Central memory CD8-positive, alpha-beta T cell (primary cell): ENCODE measurements around the gene PDE6G.

Source experiments
- ATAC-seq: fragments of 150-1000 bp; cut with Tn5 transposase; replicated peaks from 2 replicates; pipeline ENCODE4 v1.10.0; 2022; ENCODE audit warnings: mild to moderate bottlenecking, moderate FRiP score, moderate number of reproducible peaks; ENCODE audit not compliant: poor library complexity, severe bottlenecking; ENCODE audit errors: extremely low read depth
- DNase-seq, 2 donors: peaks; one replicate each; pipeline ENCODE4 v3.0.0; 2021; ENCODE audit warnings: low spot score in 2 of 2
- H3K27ac Mint-ChIP-seq: one replicate; pipeline ENCODE4 v1.8.0; 2022; ENCODE audit warnings: low read depth, mild to moderate bottlenecking, moderate library complexity, mixed read lengths
- H3K27me3 Mint-ChIP-seq: one replicate; pipeline ENCODE4 v1.8.0; 2022; ENCODE audit warnings: mixed read lengths
- H3K36me3 Mint-ChIP-seq: one replicate; pipeline ENCODE4 v1.8.0; 2022; ENCODE audit warnings: mild to moderate bottlenecking, moderate library complexity, mixed read lengths; ENCODE audit not compliant: insufficient read depth
- H3K4me1 Mint-ChIP-seq: one replicate; pipeline ENCODE4 v1.8.0; 2022; ENCODE audit warnings: mixed read lengths
- H3K4me3 Mint-ChIP-seq: one replicate; pipeline ENCODE4 v1.8.0; 2022; ENCODE audit warnings: mild to moderate bottlenecking, moderate library complexity, mixed read lengths
- H3K9me3 Mint-ChIP-seq: one replicate; pipeline ENCODE4 v1.8.0; 2022; ENCODE audit warnings: mixed read lengths

Gene PDE6G

DNA sequence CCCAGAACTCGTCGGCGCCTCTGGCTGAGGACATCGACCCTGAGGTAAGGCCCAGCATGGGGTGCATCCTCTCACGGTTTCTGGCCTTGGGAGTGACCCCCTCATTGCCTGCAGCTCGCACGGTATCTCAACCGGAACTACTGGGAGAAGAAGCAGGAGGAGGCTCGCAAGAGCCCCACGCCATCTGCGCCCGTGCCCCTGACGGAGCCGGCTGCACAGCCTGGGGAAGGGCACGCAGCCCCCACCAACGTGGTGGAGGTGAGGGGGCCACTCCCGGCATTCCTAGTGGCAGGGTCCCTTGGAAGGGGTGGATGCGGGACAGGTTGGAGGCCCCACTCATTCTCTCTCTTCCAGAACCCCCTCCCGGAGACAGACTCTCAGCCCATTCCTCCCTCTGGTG lies 38.5 kb upstream of the PDE6G start:
- H3K36me3 Mint-ChIP-seq = peaks cover 24% of the 10 kb centered on the region
- H3K27me3 Mint-ChIP-seq = no peaks in the 10 kb centered on the region
- no peak for ATAC-seq
- H3K27ac Mint-ChIP-seq = no peak overlapping the region
- DNase-seq = no peak
- no peak overlapping the region for H3K4me3 Mint-ChIP-seq
- H3K4me1 Mint-ChIP-seq = peaks cover 4% of the 10 kb centered on the region
- H3K9me3 Mint-ChIP-seq = no peaks in the 10 kb centered on the region

DNA sequence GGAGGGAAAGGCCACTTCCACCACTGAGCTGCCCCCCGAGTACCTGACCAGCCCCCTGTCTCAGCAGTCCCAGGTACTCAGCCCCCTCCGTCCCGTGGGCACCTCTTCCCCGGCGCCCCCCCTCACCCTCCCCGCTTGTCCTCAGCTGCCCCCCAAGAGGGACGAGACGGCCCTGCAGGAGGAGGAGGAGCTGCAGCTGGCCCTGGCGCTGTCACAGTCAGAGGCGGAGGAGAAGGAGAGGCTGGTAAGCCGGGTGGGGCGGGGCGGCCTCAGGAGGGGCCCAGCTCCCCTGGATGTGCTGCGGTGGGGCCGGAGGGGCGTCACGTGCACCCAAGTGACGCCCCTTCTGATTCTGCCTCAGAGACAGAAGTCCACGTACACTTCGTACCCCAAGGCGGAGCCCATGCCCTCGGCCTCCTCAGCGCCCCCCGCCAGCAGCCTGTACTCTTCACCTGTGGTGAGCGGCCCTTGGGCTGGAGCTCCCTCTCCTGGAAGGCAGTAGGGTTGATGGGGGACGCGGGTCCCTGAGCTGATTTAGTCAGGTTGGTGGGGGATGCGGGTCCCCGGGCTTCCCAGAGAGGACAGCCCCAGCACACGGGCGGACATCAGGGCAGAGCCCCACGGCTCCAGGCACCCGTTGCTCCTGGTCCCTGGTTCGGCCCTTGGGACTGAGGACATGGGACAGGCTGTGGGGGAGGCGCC lies 37.3 kb upstream of the PDE6G start:
- Mint-ChIP-seq H3K4me3 (no peak overlapping the region), H3K4me1 (peaks cover 15% of the 10 kb centered on the region), H3K27ac (no peak overlapping the region), H3K36me3 (peaks cover 25% of the 10 kb centered on the region), H3K9me3 (no peaks in the 10 kb centered on the region), H3K27me3 (no peaks in the 10 kb centered on the region)
- ATAC-seq (no peak), DNase-seq (no peak)

DNA sequence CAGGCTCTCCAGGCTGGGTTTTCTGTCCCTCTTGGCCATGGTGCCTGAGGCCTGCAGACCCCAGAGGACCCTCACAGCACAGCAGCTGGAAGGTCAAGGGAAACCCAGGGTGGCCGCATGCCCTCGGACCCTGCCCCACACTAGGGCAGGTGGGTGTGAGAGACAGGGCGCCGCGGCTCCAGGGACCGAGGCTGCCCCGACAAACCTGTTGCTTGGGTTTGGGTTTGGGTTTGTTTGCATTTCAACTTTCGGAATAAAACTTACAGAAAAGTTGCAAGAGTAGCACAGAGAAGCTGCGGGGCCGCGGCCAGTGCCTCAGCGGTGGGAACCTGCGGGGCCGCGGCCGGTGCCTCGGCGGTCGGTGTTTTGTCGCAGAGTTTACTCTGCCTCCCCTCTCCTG lies 35.3 kb upstream of the PDE6G start:
- Mint-ChIP-seq H3K9me3 (no peaks in the 10 kb centered on the region), H3K4me3 (no peak overlapping the region), H3K36me3 (peaks cover 23% of the 10 kb centered on the region), H3K27me3 (no peaks in the 10 kb centered on the region), H3K4me1 (peaks cover 22% of the 10 kb centered on the region), H3K27ac (no peak overlapping the region)
- no peak for ATAC-seq
- no peak for DNase-seq

DNA sequence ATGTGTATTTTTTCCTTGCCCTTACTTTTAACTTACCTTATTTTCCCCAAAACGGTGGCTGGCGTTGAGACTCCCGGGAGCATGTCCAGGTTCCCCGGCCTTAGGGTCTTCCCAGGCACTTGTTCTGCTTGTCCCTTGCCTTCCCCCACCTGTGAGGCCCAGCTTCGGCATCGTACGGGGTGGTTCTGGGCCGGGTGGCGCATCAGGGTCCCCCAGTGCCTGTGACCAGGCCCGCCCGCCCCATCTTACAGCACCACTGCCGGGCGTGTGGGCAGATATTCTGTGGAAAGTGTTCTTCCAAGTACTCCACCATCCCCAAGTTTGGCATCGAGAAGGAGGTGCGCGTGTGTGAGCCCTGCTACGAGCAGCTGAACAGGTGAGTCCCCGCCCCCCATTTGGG lies 34.9 kb upstream of the PDE6G start:
- DNase-seq (no peak), ATAC-seq (no peak)
- Mint-ChIP-seq H3K9me3 (no peaks in the 10 kb centered on the region), H3K4me3 (no peak overlapping the region), H3K27ac (no peak overlapping the region), H3K36me3 (peaks cover 25% of the 10 kb centered on the region), H3K4me1 (peaks cover 25% of the 10 kb centered on the region), H3K27me3 (no peaks in the 10 kb centered on the region)

DNA sequence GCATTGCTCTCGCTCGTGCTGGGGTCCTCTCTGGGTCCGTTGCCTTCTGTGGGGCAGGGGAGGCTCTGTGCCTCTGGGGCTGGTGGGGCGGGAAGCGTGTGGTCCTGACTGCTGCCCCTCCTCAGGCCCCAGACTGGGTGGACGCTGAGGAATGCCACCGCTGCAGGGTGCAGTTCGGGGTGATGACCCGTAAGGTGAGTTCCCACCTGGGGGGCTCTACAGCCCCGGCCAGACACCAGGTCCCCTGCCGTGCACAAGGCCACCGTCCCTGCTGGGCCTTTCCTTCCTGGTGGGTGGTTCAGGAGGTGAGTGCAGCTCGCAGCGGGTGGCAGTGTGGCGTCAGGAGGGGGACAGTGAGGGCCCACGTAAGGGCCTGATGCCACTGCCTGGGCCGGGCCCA lies 34.2 kb upstream of the PDE6G start:
- peaks cover 28% of the 10 kb centered on the region for H3K4me1 Mint-ChIP-seq
- no peak overlapping the region for H3K4me3 Mint-ChIP-seq
- no peaks in the 10 kb centered on the region for H3K9me3 Mint-ChIP-seq
- DNase-seq (no peak), ATAC-seq (no peak)
- no peaks in the 10 kb centered on the region for H3K27me3 Mint-ChIP-seq
- no peak overlapping the region for H3K27ac Mint-ChIP-seq
- peaks cover 26% of the 10 kb centered on the region for H3K36me3 Mint-ChIP-seq

DNA sequence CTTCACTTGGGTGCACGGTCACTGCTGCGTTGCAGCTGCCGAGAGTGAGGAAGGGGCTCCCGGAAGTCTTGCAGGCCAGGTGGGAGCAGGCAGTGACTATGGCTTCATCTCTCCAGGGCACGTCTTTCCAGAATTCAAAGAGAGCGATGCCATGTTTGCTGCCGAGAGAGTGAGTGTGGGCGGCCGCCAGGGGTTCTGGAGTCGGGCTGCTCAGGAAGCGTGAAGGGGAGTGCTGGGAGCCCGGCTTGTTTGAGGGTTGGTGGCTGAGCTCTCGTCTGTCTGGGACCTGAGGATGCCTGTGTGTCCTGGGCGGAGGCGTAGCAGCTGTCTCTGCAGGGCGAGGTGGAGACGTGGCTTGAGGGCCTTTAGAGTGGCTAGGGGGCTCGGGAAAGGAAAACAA lies 33.7 kb upstream of the PDE6G start:
- Mint-ChIP-seq H3K4me3 (no peak overlapping the region), H3K27ac (peak overlapping the region; percentile 44), H3K4me1 (peaks cover 33% of the 10 kb centered on the region), H3K9me3 (no peaks in the 10 kb centered on the region), H3K36me3 (peaks cover 29% of the 10 kb centered on the region), H3K27me3 (no peaks in the 10 kb centered on the region)
- DNase-seq (no peak), ATAC-seq (no peak)

DNA sequence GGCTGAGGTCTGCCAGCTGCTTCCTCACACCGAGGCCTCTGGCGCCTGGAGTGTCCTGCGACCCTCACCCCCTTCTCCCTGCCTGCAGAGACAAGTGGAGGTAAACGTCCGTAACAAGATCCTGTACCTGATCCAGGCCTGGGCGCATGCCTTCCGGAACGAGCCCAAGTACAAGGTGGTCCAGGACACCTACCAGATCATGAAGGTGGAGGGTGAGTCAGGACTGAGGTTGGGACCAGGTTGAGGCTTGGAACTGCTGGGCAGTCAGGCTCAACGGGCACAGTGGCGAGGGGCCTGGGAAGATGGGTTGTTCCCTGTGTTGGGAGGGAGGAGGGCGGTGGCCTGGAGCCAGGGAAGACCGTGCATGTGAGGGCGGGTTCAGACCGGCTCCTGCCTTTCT lies 32.3 kb upstream of the PDE6G start:
- Mint-ChIP-seq H3K4me1 (peaks cover 44% of the 10 kb centered on the region), H3K27me3 (no peaks in the 10 kb centered on the region), H3K9me3 (no peaks in the 10 kb centered on the region), H3K27ac (no peak overlapping the region), H3K36me3 (peaks cover 34% of the 10 kb centered on the region), H3K4me3 (no peak overlapping the region)
- ATAC-seq (no peak), DNase-seq (no peak)

DNA sequence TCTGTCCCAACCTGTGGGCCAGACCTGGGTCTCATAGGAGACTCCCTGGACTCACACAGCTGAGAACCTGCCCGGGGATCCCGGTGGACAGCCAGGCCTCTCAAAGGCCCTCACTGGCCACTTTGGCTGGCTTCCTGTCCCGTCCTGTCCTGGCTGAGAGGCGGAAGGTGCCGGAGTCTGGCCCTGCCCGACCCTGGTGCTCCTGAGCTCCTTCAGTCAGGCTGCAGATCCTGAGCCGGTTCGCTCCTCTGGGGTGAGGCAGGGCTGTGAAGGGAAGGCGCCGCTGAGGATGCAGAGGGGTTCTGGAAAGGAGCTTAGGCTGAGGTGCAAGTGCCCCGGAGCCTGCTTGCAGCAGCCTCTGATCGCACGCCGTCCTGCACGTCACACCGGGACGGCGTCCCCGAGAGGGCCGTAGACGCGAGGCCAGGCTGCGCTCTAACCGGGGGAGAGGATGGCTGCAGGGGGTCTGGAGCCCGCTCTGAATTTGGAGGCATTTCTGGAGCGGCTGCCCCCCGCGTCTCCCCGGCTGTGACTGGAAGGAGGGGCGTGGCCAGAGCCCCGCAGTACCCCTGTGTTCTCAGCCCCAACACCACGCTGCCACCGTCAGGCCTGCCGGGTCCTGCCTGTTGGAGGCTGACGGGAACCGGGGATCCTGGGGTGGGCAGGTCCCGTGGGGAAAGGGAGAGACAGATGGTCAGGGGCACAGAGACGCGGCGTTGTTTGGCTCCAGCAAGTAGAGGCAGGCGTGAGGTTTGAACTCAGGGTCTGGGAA lies 31.6 kb upstream of the PDE6G start:
- peak overlapping the region; percentile 69 for H3K27ac Mint-ChIP-seq
- ATAC-seq (no peak), DNase-seq (no peak)
- no peaks in the 10 kb centered on the region for H3K27me3 Mint-ChIP-seq
- H3K9me3 Mint-ChIP-seq = no peaks in the 10 kb centered on the region
- no peak overlapping the region for H3K4me3 Mint-ChIP-seq
- H3K36me3 Mint-ChIP-seq = peaks cover 36% of the 10 kb centered on the region
- peaks cover 48% of the 10 kb centered on the region for H3K4me1 Mint-ChIP-seq

DNA sequence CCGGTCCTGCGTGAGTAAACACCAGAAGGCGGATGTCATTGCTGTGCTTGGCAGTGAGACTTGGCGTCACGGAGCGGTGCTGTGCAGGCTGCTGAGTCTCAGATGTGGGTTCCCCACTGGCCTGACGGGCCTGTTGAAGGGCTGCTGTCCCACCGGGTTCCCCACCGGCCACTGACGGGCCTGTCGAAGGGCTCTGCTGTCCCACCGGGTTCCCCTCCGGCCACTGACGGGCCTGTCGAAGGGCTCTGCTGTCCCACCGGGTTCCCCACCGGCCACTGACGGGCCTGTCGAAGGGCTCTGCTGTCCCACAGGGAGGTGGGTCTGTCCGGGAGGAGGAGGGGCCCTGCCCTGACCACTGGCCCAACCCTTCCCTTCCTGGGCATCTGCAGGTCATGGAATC lies 30.3 kb upstream of the PDE6G start:
- peaks cover 54% of the 10 kb centered on the region for H3K4me1 Mint-ChIP-seq
- H3K27me3 Mint-ChIP-seq = no peaks in the 10 kb centered on the region
- H3K27ac Mint-ChIP-seq = no peak overlapping the region
- DNase-seq = no peak
- peaks cover 30% of the 10 kb centered on the region for H3K36me3 Mint-ChIP-seq
- no peak overlapping the region for H3K4me3 Mint-ChIP-seq
- ATAC-seq = no peak
- H3K9me3 Mint-ChIP-seq = no peaks in the 10 kb centered on the region

DNA sequence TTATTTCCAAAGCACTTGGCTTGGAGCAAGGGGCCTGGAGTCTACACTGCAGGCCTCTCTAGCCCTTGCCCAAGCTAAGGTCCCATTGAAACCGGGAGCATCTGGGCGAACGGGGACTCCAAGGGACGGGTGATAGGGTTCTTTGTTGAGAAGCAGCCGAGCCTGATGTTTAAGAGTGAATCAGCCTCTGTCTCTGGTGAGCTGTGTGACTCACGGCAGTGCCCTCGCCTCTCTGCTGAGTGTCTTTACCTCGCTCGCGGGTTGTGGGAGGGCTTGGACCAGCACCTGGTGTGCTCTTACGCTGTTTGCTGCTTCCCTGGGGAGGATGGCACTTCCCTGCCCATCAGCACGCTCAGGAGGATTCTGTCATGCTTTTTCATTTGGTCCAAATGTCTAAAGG lies 28.8 kb upstream of the PDE6G start:
- peak overlapping the region; percentile 67 for H3K27ac Mint-ChIP-seq
- H3K9me3 Mint-ChIP-seq = no peaks in the 10 kb centered on the region
- no peaks in the 10 kb centered on the region for H3K27me3 Mint-ChIP-seq
- H3K36me3 Mint-ChIP-seq = peaks cover 29% of the 10 kb centered on the region
- H3K4me1 Mint-ChIP-seq = peaks cover 53% of the 10 kb centered on the region
- H3K4me3 Mint-ChIP-seq = peak overlapping the region; percentile 94
- ATAC-seq (no peak), DNase-seq (no peak)

DNA sequence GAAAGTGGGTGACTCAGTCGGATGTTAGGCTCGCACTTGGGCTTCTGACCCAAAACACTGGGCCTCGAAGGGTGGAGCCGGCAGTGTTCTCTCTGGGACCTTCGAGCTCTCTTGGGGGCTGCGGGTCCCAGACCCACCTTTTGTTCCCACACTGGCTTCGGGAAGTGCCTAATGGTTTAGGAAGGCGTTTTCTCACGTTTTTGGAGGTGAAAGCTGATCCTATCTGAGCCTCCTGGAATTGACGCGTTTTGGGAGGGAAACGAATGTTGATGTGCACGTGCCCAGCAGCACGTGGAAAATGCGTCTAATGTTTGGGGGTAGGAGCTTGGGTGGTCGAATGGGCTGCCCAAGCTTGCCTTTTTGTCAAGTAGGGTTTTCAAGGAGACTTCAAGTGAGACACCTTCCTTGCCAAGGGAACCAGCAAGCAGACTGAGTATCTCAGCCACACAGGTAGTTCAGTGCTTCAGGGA lies 28.1 kb upstream of the PDE6G start:
- ATAC-seq (no peak), DNase-seq (no peak)
- H3K4me3 Mint-ChIP-seq = peak overlapping the region; percentile 94
- H3K27me3 Mint-ChIP-seq = no peaks in the 10 kb centered on the region
- H3K36me3 Mint-ChIP-seq = peaks cover 30% of the 10 kb centered on the region
- H3K4me1 Mint-ChIP-seq = peaks cover 47% of the 10 kb centered on the region
- H3K9me3 Mint-ChIP-seq = no peaks in the 10 kb centered on the region
- peak overlapping the region; percentile 67 for H3K27ac Mint-ChIP-seq

DNA sequence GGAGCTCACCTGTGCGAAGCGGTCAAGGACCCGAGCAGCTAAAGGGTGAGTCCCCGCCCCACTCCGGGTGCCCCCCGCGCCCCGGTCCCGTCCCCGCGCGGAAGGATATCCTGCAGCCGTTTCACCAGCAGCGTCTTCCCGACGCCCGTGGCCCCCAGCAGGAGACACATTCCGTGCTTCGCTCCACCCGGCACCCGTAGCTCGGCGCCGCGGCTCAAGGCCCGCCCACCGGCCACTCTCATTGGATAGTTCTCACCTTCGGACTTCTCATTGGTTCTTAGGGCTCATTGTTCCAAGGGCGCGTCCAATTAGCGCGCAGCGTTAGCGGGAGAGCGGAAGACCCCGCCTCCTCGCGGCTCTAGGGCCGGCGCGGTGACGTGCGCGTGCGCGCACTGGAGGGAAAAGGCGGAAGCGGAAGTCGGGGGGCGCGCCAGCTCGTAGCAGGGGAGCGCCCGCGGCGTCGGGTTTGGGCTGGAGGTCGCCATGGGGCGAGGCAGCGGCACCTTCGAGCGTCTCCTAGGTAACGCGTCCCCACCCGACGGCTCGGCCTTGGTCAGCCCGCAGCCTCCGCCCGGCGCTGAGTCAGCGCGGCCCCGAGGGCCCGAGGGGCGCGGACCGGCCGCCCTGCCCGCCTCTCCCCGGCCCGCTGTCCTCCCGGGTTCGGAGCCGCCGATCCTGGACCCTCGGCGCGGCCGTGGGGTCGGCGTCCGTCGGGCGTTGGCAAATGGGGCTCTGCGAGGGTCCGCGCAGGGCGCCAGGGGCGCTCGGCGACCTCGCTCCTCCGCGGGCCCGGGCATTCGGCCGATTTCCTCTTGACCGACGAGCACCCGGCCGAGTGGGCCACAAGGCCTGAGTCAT lies 27.5 kb upstream of the PDE6G start, which contains the start of the genes ARL16 and HGS:
ARL16 (minus strand) TSS at position 214 of the 858 bp plus-strand sequence; CDS start at position 170, 44 bp downstream.
HGS (plus strand) TSS at position 428 of the 858 bp plus-strand sequence; CDS start at position 484, 56 bp downstream.
- DNase-seq = peak; percentile 95 to 98
- Mint-ChIP-seq H3K27ac (peak within 1 kb of the TSS; percentile 75), H3K36me3 (peaks cover 27% of the 10 kb centered on the region), H3K9me3 (no peaks in the 10 kb centered on the region), H3K4me3 (peak within 1 kb of the TSS; percentile 94), H3K4me1 (peaks cover 40% of the 10 kb centered on the region), H3K27me3 (no peaks in the 10 kb centered on the region)
- ATAC-seq = peak; percentile 99
